ENCODE measurements around the gene ALDH4A1.

DNA sequence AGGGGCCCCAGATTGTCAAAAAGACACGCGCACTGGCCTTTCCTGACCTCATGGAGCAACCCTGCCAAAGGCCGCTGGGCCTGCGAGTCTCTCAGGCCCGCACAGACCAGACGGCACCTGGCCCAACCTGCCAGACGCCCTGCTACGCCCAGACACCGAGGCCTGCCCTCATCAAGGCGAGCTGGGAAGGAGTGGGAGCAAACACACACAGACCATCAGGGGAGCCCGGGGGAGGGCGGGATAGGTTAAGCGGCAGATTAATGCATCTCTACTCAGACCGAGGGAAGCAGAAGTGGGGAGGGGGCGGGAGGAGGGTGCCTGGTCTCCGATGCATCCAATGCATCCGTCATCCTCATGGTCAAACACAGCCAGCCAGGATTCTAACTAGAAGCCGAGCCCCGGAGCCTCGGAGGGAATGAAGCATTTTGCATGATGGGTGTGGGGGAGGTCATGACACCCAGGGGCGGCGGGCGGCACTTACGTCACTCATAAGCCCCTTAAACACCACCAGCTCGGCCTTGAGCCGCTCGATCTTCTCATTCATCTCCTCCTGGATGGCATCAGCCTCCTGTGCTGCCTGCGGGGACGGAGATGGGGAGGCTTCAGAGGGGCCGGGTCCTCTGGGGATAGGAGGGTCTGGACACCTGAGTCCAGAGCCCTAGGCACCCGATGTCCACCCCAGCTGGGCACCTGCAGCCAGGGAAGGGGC is 17.0 kb upstream of the ALDH4A1 start:
- TF ChIP-seq ZBTB7A (IDR thresholded peaks at IDR 0.05; ENCODE audit: low read depth) = no peak
- TF ChIP-seq TCF12 (IDR thresholded peaks at IDR 0.05; ENCODE audit: low read depth) = no peak
- TF ChIP-seq RAD21 (IDR thresholded peaks at IDR 0.05; ENCODE audit: low read depth) = no peak
- TF ChIP-seq, protein P1, sequence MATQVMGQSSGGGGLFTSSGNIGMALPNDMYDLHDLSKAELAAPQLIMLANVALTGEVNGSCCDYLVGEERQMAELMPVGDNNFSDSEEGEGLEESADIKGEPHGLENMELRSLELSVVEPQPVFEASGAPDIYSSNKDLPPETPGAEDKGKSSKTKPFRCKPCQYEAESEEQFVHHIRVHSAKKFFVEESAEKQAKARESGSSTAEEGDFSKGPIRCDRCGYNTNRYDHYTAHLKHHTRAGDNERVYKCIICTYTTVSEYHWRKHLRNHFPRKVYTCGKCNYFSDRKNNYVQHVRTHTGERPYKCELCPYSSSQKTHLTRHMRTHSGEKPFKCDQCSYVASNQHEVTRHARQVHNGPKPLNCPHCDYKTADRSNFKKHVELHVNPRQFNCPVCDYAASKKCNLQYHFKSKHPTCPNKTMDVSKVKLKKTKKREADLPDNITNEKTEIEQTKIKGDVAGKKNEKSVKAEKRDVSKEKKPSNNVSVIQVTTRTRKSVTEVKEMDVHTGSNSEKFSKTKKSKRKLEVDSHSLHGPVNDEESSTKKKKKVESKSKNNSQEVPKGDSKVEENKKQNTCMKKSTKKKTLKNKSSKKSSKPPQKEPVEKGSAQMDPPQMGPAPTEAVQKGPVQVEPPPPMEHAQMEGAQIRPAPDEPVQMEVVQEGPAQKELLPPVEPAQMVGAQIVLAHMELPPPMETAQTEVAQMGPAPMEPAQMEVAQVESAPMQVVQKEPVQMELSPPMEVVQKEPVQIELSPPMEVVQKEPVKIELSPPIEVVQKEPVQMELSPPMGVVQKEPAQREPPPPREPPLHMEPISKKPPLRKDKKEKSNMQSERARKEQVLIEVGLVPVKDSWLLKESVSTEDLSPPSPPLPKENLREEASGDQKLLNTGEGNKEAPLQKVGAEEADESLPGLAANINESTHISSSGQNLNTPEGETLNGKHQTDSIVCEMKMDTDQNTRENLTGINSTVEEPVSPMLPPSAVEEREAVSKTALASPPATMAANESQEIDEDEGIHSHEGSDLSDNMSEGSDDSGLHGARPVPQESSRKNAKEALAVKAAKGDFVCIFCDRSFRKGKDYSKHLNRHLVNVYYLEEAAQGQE (IDR thresholded peaks at IDR 0.05; ENCODE audit: low read depth) = no peak
